ENCODE data around the gene PNMA1.
A peak's percentile ranks its signal among the peaks of the same experiment; 100 is the strongest.

GRCh38 chr14:73746520-73747378 is 32.6 kb upstream of the PNMA1 start:
- peak; percentile 41; the same call in 1 of the 2 replicates for TF ChIP-seq CTCF (conservative IDR thresholded peaks at IDR 0.05; ENCODE audit: low read length)
- no peak for TF ChIP-seq EZH2phosphoT487 (IDR thresholded peaks at IDR 0.05; ENCODE audit: borderline replicate concordance, low read depth, low read length)
